HG03159 (cell line): Measurements from ENCODE around the gene S100A5.
"Not testable (repeated sequence)": the region's sequence is repeated elsewhere in the genome, so short reads cannot be mapped to it uniquely, and the experiment has no call there.

ENCODE experiments used
- ATAC-seq: cut with Tn5 transposase; IDR thresholded peaks from one replicate; pipeline ENCODE4 v1.9.1; 2021; ENCODE audit warnings: mild to moderate bottlenecking, moderate library complexity; ENCODE audit not compliant: unreplicated experiment

The S100A5 gene

DNA sequence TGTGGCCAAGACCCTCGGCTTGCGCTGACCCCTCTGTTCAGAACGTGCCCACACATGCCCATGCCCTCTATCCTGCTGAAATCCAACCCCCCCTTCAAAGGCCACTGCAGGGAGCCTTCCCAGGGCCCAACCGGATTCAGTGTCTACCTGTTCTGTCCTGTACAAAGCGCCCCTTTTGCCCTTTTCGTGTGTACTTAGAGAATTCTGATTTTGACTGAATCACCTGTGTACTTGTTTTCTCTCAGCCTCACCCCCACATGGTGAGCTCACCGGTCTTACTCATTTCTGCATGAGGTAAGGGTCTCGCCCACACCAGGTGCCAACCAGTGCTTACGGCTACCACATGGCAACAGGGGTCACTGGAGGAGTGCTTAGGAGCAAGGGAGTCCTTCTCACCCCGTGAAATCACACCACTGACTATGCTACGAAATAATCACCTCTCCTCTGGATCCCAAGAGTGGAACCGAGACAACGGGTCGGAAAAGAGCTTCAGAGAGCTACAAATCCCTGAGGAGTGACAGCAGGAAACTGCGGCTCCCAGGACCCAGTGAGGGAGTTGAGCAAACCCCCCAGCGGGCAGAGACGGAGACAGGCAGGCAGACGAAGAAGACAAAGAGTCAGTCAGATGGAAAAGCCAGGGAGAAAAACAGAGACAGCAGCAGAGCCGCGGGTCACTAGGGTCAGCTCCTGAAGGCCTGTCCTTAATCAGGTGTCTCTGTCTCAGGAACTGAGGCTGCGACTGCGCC is 27.1 kb upstream of the S100A5 start:
- no peak for ATAC-seq

DNA sequence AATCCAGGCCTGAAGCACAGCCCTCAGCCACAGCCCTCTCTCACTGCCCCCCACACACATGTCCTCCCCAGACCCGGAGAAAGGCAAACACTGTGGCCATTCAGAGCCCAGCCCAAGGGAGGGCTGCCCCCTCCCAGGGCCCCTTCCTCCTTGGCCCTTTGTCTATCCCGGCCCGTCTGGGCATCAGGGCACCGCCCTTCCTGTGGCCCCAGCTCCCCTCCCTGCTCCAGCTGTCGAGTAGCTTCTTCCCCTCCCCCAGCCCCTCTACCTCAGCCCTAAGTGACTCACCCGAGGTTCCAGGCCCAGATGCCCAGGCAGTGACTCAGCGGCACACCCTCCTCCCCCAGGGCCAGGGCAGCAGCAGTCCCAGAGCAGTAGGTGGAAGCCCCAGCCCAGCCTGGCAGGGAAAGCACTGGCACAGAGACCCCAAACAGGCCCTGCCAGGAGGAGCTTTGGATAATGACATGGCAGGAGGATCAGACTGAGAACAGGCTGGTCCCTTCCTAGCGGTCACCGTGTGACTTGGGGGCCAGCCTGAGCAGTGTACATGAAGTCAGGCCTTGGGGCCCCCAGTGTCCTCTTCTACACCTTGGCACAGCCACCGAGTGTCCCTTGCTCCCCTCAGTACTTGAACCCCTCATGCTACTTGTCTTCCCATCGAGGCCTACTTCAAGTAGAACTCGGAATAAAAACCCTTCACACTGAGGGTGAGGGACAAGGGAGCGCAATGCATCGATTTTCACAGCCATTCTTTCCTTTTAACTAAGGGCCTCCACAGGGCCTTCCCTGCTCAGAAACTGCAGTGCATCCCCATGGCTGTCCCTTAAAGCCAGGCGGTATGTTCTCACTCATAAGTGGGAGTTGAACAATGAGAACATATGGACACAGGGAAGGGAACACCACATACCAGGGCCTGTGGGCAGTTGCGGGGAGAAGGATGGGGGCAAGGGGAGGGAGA is 26.0 kb upstream of the S100A5 start:
- ATAC-seq: no peak

GRCh38 chr1:153565529-153566374 is 25.0 kb upstream of the S100A5 start, which contains the start of gene S100A2:
S100A2 (minus strand) TSS chr1:153565844; CDS start chr1:153563877, 1,967 bp downstream.
- ATAC-seq: no peak

GRCh38 chr1:153563991-153564390 is 23.3 kb upstream of the S100A5 start:
- ATAC-seq: no peak

- no peak for ATAC-seq
These were observed 22.8 kb upstream of the S100A5 start for GRCh38 chr1:153563483-153563901.

DNA sequence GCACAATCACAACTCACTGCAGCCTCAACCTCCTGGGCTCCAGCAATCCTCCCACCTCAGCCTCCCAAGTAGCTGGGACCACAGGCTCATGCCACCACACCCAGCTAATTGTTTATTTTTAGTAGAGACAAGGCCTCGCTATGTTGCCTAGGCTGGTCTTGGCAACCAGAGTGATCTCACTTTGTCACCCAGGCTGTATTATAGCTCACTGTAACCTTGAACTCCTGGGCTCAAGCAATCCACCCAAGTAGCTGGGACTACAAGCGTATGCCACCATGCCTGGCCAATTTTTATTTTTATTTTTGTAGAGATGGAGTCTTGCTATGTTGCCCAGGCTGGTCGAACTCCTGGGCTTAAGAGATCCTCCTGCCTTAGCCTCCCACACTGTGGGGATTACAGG is 21.3 kb upstream of the S100A5 start:
- not testable (repeated sequence) for ATAC-seq

DNA sequence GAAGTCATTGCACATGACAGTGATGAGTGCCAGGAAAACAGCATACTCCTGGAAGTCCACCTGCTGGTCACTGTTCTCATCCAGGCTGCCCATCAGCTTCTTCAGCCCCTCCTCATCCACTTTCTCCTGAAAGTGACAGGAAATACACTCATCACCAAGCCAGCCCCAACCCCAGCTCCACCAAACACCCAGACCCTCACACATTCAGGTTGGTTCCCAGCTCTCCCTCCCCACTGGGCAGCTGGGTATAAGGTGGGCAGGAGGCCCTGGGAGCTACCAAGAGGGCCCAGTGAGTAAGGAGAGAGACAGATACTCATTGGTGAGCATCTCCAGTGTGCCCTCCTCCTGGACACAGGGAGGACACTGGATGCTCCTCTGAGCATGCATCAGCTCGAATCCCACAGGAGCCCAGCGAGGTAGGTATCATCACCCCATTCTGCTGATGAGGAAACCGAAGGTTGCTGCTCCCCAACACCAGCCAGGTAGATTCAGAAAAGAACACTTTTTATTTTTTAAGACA is 20.8 kb upstream of the S100A5 start:
- ATAC-seq: no peak

GRCh38 chr1:153560771-153561465 is 20.2 kb upstream of the S100A5 start:
- ATAC-seq: no peak

DNA sequence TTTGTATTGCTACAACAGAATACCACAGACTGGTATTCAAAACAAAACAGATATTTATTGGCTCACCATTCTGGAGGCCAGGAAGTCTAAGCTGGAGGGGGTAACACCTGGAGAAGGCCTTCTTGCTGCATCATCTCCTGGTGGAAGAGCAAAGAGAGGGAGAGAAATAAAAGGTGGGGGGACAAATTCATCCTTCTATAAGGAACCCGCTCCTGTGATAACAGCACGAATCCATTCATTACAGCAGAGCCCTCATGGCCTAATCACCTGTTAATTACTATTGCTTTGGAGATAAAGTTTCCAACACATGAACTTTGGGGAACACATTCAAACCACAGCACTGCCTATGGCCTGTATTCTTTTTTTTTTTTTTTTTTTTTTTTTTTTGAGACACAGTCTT is 19.5 kb upstream of the S100A5 start:
- ATAC-seq: no peak

GRCh38 chr1:153557877-153558276 is 17.1 kb upstream of the S100A5 start:
- no peak for ATAC-seq

GRCh38 chr1:153556348-153556747 is 15.6 kb upstream of the S100A5 start:
- ATAC-seq: no peak

- no peak for ATAC-seq
These were observed 13.3 kb upstream of the S100A5 start for GRCh38 chr1:153553830-153554541.

DNA sequence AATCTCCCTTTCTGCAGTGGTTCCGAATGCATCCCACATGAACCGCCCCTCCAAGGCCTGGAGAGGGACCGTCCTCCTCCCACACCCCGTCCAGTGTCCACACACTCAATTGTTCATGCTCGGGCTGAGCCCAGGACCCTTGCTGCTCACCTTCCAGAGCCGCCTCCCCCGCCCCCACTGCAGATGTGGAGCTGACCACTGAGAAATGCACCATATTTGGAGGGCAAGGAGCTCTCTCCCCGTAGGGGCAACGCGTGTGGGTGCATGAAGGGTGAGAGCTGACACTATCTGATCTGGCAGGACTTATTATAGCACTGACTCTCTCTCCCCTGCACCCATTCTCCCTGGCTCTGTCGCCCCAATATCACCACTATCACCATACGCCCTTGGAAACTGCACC is 12.4 kb upstream of the S100A5 start:
- ATAC-seq: no peak

GRCh38 chr1:153552335-153552734 is 11.6 kb upstream of the S100A5 start:
- ATAC-seq: no peak

- no peak for ATAC-seq
These were observed 10.2 kb upstream of the S100A5 start for GRCh38 chr1:153550827-153551500.

- no peak for ATAC-seq
These were observed 9.6 kb upstream of the S100A5 start for GRCh38 chr1:153550398-153550758.

GRCh38 chr1:153549741-153550397 is 9.1 kb upstream of the S100A5 start:
- ATAC-seq: no peak
